H4 (cell line): ENCODE data around the gene TSGA10IP. TPM values are rescaled to one million over a fixed set of nuclear protein-coding genes. Genes with fewer than 3 reads are reported as not detected.

ENCODE experiments used
- DNase-seq: peaks from one replicate; pipeline ENCODE4 v3.0.0-alpha.2; 2015; ENCODE audit warnings: low spot score
- total RNA-seq: library from RNA; depleted of rRNA; stranded (reverse); fragments of >200 nt; shearing (Covaris generic); gene quantifications from 2 replicates; pipeline ENCODE4 v1.2.3, GENCODE V29; 2014; rRNA removed

TSGA10IP gene
- not detected in 2 replicates for total RNA-seq

DNA sequence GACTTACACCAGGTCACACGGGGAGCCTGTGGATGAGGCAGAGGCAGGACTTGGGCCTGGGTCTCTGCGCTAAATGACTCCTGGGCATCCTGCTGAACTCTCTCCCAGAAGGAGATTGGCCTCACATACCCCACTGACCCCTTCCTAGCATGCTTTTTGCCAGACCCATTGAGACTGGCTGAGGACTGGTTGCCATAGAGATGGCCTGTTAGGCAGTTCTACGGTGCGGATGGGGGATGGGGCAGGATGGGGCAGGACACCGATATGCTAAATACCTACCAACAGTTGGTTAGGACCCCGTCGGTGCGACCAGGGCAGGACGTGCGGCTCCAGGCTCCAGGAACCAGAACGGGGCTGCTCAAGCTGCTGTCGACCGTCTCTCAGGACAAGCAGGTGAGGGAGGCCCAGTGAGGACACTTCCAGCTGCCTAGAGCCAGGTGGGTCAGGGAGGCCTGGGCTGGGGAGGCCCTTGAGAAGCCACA lies at the start of gene TSGA10IP:
Gene TSGA10IP, plus strand, starts transcription at position 51 of the 482 bp plus-strand sequence. Its CDS starts 196 bp downstream, at position 247.
- DNase-seq: no peak

GRCh38 chr11:65895482-65895981 lies 49.7 kb upstream of the TSGA10IP start:
- DNase-seq: no peak

DNA sequence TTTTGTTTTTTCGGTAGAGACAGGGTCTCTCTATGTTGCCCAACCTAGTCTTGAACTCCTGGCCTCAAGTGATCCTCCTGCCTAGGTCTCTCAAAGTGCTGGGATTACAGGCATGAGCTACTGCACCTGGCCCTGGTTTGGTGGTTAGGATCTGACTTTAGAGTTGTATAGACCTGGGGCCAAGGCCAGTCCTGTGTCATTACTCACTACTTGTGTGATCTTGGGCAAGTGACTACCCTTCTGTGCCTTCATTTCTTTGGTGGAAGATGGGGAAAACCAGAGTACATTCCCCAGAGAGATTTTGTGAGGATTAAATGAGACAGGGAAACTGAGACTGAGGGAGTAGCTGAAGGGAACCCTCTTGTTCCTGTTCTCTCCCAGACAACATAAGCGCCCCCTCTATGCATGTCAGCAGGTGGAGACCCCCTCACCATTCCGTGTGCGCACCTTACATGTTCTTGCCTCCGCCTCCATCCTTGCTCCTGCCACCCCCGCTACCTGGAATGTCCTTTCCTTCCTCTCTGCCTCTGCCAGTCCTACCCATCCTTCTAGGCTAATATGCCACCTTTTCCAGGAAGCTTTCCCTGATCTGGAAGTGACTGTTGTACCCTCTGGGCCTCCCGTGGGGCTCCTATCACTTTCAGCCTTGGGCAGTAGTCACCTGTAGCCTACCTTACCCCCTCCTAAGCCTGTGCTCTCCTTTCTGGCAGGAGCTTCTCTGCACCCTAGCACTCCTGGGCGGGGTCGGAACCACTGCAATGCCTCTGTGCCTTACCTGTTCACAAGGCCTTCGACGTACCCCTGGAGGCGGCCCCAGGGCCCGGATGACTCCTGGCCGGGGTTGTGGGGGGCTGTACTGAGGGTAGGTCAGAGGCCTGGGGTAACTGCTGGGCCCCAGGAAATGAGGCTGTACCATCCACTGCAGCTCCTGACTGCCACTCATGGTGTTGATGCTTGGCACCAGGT lies 49.0 kb upstream of the TSGA10IP start:
- no peak for DNase-seq

DNA sequence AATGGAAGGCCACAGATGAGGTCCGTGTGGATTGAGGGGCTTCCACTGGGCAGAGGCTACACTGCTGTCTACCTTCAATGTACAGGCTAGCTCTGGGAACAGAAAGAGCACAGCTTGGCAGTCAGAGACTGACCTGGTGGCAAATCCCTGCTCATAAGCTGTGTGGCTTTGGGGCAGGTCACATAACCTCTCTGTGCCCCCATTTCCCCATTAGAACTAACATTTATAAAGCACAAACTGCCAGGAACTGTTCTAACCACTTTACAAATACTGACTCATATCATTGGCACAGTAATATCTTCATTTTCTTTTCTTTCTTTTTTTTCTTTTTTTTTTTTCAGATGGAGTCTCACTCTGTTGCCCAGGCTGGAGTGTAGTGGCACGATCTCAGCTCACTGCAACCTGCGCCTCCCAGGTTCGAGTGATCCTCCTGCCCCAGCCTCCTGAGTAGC lies 48.2 kb upstream of the TSGA10IP start:
- DNase-seq: no peak

DNA sequence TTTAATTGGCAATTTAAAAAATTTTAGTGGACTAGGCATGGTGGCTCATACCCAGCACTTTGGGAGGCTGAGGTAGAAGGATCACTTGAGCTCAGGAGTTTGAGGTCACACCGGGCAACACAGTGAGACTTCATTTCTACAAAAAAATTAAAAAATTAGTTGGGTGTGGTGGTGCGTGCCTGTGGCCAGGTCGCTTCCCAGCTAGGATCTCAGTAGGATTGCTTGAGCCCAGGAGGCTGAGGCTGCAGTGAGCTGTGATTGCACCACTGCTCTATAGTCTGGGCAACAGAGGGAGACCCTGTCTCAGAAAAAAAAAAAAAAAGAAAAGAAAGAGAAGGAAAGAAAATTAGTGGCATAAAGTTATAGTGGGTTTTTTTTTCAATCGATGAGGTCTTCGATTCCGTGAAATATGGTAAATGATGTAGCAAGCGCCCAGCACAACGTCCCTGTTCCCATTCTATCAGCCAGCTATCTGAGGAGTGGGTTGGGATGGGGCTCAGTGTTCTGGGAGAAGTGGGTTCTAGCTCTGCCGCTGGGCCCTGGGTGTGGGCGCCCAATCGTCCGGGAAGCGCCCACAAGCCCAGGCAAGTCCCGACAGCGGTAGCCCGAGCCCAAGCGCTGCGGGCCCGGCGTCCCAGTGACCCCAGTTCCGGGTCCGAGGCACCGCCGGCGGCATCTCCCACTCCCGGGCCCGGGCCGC lies 46.5 kb upstream of the TSGA10IP start:
- no peak for DNase-seq

DNA sequence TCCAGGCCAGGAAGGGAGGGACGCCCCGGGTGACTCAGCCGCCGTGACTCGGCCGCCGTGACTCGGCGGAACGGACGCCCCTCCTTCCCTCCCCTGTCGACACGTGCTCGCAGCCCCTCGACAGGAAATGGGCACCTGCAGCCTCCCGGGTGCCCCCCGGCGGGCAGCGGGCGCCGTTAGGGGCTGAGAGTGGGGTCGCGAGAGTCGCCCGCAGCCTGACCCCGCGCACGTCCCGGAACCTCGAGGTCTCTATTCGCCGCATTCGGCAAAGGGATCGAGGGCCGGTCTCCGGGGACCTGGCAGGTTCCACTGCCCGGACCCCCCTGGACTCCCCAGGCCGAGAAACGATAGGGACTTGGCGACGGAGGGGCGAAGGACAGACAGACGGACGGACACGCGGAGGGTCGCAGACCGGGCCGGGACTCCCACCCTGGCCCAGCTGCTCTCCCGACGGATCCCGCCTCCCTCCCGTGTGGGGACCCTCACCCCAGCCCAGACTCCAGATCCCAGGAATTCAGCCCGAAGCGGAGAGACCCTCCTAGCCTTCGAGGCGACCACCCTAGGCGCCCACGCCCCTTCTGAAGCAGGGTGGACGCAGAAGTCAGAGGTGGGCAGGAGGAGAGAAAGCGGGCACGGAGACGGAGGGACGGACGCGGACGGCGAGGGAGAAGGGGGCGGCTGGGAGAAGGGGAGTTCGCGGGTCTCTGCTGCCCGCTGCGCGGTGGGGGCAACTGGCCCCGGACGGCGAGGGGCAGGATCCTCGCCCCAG lies 45.7 kb upstream of the TSGA10IP start:
- DNase-seq: peak; percentile 65

- peak; percentile 93 for DNase-seq
These were observed 45.0 kb upstream of the TSGA10IP start, which contains the start of gene FOSL1 for GRCh38 chr11:65900125-65900898. FOSL1 (minus strand) TSS chr11:65900388; CDS start chr11:65900339, 49 bp downstream.

GRCh38 chr11:65900899-65901180 lies 44.4 kb upstream of the TSGA10IP start:
- no peak for DNase-seq

GRCh38 chr11:65903068-65903481 lies 42.2 kb upstream of the TSGA10IP start:
- DNase-seq: peak; percentile 90

- DNase-seq: no peak
These were observed 41.6 kb upstream of the TSGA10IP start for GRCh38 chr11:65903715-65904114.

DNA sequence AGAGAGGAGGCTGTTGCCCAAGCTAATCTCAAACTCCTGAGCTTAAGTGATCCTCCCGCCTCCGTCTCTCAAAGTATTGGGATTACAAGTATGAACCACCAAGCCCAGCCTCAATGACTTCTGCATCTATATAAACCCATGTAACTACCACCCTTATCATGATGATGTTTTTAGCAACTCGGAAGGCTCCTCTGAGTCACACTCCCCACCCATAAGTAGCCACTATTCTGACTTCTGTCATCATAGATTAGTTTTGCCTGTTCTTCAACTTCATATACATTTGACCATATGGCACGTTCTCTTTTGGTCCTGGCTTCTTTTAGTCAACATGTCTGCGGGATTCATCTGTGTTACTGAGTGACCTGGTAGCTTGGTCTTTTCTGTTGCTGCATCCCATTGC lies 38.7 kb upstream of the TSGA10IP start:
- no peak for DNase-seq

- no peak for DNase-seq
These were observed 37.4 kb upstream of the TSGA10IP start for GRCh38 chr11:65907878-65908277.

DNA sequence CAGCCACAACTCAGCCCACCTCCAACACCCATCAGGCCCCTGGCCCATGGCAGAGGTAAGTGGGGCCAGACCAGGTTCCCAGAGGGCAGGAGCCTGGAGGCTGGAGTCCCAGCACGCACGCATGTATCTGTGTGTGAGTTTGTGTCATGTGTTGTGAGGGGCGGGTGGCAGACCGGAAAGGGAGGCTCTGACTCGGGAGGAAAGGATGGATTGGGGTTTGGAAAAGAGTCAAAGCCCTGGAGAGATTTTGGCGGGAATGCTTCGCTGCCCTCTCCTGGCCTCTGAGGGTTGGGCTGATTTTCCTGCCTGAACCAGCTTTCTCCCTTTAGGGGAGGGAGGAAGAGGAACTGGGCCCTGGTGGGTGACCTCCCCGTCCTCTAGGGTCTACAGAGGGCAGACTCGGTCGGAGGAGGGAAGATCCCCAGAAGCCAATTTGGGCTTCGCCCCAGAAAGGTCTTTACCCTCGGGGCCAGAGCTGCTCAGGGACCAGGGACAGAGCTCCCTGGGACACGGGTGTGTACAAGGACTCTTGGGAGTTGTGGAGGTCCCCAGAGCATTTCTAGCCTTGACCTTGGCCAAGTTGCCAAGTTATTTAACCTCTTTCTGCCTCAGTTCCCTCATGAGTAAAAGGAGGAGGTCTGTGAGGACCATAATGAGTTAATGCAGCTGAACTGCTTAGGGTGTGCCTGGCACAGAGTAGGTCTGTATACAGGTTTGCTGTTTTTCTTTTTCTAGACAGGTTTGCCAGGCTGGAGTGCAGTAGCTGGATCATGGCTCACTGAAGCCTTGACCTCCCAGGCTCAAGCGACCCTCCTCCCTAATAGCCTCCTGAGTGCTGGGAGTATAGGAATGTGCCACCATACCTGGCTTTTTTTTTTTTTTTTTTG lies 33.4 kb upstream of the TSGA10IP start:
- DNase-seq: peak; percentile 91

- DNase-seq: no peak
These were observed 32.4 kb upstream of the TSGA10IP start for GRCh38 chr11:65912845-65913244.

DNA sequence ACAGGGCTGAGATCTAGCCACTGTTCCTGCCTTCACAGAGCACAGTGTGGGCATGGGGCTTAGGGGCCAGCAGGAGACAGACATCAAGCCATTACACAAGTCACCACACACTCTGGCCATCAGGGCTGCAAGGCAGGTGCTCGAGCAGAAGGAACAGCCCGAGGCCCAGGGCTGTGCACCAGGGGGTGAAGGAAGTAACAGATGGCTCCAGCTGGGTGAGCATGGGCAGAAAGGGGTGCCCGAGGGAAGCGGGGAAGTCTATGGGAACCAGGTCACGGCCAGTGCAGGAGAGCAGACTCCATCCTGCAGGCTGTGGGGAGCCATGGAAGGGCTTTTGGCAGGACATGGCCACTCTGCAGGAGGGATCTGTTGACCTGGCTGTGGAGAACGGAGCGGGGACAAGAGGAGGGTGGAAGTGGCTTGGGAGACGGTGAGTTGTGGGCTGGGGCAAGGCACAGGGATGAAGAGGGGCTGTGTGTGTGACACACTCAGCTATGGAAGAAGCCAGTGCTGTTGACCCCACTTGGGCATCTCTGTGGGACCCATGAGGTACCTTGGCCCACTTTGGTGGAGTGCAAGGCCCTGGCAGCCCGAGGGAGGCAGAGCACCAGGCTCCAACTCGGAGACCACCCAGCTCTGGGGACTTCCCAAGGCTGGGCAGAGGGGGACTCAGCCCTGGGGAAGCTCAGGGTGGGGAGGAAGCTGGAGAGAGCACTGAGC lies 30.0 kb upstream of the TSGA10IP start:
- no peak for DNase-seq

- DNase-seq: peak; percentile 96
These were observed 29.4 kb upstream of the TSGA10IP start for GRCh38 chr11:65915821-65916251.

DNA sequence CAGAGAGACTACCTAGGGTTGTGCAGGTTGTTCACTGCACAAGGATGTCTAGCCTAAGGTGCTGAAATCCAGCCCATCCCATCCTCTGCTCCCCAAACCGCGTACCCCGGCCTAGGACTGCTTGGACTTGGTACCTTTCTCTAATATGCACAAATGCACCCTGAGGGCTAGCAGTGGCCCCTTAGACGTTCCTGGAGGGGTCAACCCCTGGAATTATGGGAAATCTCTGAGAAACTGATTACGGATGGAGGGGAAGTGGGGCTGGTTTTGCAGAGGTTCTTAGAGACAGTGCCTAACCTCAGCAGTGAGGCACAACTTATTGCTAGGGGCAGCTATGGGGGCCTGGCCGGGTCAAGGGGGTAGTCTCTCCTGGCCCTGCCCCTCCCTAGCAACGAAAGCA lies 28.9 kb upstream of the TSGA10IP start:
- DNase-seq: no peak

DNA sequence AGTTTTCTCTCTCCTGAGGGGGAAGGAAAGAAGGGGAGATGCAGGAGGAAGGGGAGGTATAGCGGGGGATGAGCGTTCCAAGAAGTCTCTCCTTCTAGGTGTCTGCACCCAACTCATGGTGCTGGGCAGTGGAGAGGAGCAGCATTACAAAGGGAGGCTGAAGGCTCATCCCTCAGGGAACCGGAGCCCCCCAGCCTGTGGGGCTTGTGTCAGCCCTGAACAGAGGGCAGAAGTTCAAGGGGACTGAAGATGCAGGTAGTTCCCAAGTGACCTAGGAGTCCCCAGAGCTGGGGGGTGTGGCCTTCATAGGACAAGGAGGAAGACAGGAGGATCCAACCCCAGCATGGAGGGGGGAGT lies 28.2 kb upstream of the TSGA10IP start:
- no peak for DNase-seq
